ENCODE measurements around the gene HMX2. TPM values are rescaled to one million over a fixed set of nuclear protein-coding genes. Genes with fewer than 3 reads are reported as not detected.

Gene HMX2
- total RNA-seq, 1 donor from 2014 or later: not detected

- no peak for TF ChIP-seq CTCF (IDR thresholded peaks at IDR 0.05)
- Mint-ChIP-seq H3K4me1 (ENCODE audit: unreplicated experiment) (peaks cover 35% of the 10 kb centered on the region), H3K36me3 (ENCODE audit: unreplicated experiment) (peaks cover 50% of the 10 kb centered on the region), H3K27me3 (ENCODE audit: unreplicated experiment) (no peaks in the 10 kb centered on the region), H3K9me3 (ENCODE audit: unreplicated experiment) (no peaks in the 10 kb centered on the region), H3K4me3 (ENCODE audit: unreplicated experiment) (no peak overlapping the region), H3K27ac (ENCODE audit: unreplicated experiment) (no peak overlapping the region)
- no peak for DNase-seq (ENCODE audit: extremely low spot score, unreplicated experiment)
These were observed 10.7 kb downstream of the HMX2 start for GRCh38 chr10:123158682-123159081.

GRCh38 chr10:123160311-123160980, 12.5 kb downstream of the HMX2 start:
- Mint-ChIP-seq H3K27ac (ENCODE audit: unreplicated experiment) (no peak overlapping the region), H3K27me3 (ENCODE audit: unreplicated experiment) (no peaks in the 10 kb centered on the region), H3K9me3 (ENCODE audit: unreplicated experiment) (no peaks in the 10 kb centered on the region), H3K36me3 (ENCODE audit: unreplicated experiment) (peaks cover 55% of the 10 kb centered on the region), H3K4me1 (ENCODE audit: unreplicated experiment) (peaks cover 29% of the 10 kb centered on the region), H3K4me3 (ENCODE audit: unreplicated experiment) (no peak overlapping the region)
- no peak for DNase-seq (ENCODE audit: extremely low spot score, unreplicated experiment)
- no peak for TF ChIP-seq CTCF (IDR thresholded peaks at IDR 0.05)

GRCh38 chr10:123164319-123164718, 16.4 kb downstream of the HMX2 start:
- Mint-ChIP-seq H3K27ac (ENCODE audit: unreplicated experiment) (no peak overlapping the region), H3K4me1 (ENCODE audit: unreplicated experiment) (no peaks in the 10 kb centered on the region), H3K27me3 (ENCODE audit: unreplicated experiment) (no peaks in the 10 kb centered on the region), H3K9me3 (ENCODE audit: unreplicated experiment) (no peaks in the 10 kb centered on the region), H3K4me3 (ENCODE audit: unreplicated experiment) (no peak overlapping the region), H3K36me3 (ENCODE audit: unreplicated experiment) (peaks cover 45% of the 10 kb centered on the region)
- DNase-seq (ENCODE audit: extremely low spot score, unreplicated experiment): no peak
- TF ChIP-seq CTCF (IDR thresholded peaks at IDR 0.05): no peak

- no peak overlapping the region for H3K27ac Mint-ChIP-seq (ENCODE audit: unreplicated experiment)
- H3K27me3 Mint-ChIP-seq (ENCODE audit: unreplicated experiment): no peaks in the 10 kb centered on the region
- H3K4me3 Mint-ChIP-seq (ENCODE audit: unreplicated experiment): no peak overlapping the region
- no peaks in the 10 kb centered on the region for H3K9me3 Mint-ChIP-seq (ENCODE audit: unreplicated experiment)
- no peaks in the 10 kb centered on the region for H3K4me1 Mint-ChIP-seq (ENCODE audit: unreplicated experiment)
- DNase-seq (ENCODE audit: extremely low spot score, unreplicated experiment): no peak
- no peak for TF ChIP-seq CTCF (IDR thresholded peaks at IDR 0.05)
- H3K36me3 Mint-ChIP-seq (ENCODE audit: unreplicated experiment): peaks cover 44% of the 10 kb centered on the region
These were observed 17.6 kb downstream of the HMX2 start for GRCh38 chr10:123165445-123166072.

- Mint-ChIP-seq H3K27me3 (ENCODE audit: unreplicated experiment) (no peaks in the 10 kb centered on the region), H3K36me3 (ENCODE audit: unreplicated experiment) (peaks cover 38% of the 10 kb centered on the region), H3K27ac (ENCODE audit: unreplicated experiment) (no peak overlapping the region), H3K4me3 (ENCODE audit: unreplicated experiment) (no peak overlapping the region), H3K9me3 (ENCODE audit: unreplicated experiment) (no peaks in the 10 kb centered on the region), H3K4me1 (ENCODE audit: unreplicated experiment) (no peaks in the 10 kb centered on the region)
- no peak for TF ChIP-seq CTCF (IDR thresholded peaks at IDR 0.05)
- no peak for DNase-seq (ENCODE audit: extremely low spot score, unreplicated experiment)
These were observed 18.7 kb downstream of the HMX2 start for GRCh38 chr10:123166618-123167017.

Measured in osteocyte (in vitro differentiated cells).